H9 (cell line): ENCODE data around the gene MICALL1. TPM values are rescaled to one million over a fixed set of nuclear protein-coding genes. Genes with fewer than 3 reads are reported as not detected.

Experiments used
- DNase-seq: peaks from one replicate; pipeline ENCODE4 v3.0.0-alpha.2; 2017
- H2AFZ ChIP-seq: one replicate; pipeline ENCODE4 v1.6.1; 2013; ENCODE audit warnings: mild to moderate bottlenecking, low read length, control low read depth, moderate library complexity
- H2AK5ac ChIP-seq: 2 replicates; pipeline ENCODE4 v1.6.1; 2013; ENCODE audit warnings: low read length, control low read depth, mixed read lengths; ENCODE audit not compliant: insufficient read length
- H2BK120ac ChIP-seq: one replicate; pipeline ENCODE4 v1.6.1; 2013; ENCODE audit warnings: low read depth, mild to moderate bottlenecking, low read length, control low read depth, inconsistent platforms; ENCODE audit not compliant: poor library complexity, severe bottlenecking
- H2BK12ac ChIP-seq: 2 replicates; pipeline ENCODE4 v1.6.1; 2013; ENCODE audit warnings: low read length, control low read depth, mixed read lengths, low read depth; ENCODE audit not compliant: insufficient read length
- H2BK15ac ChIP-seq: 2 replicates; pipeline ENCODE4 v1.6.1; 2013; ENCODE audit warnings: low read depth, low read length, control low read depth
- H2BK20ac ChIP-seq: one replicate; pipeline ENCODE4 v1.6.1; 2013; ENCODE audit warnings: low read depth, mild to moderate bottlenecking, low read length, control low read depth, inconsistent platforms; ENCODE audit not compliant: poor library complexity, severe bottlenecking
- H2BK5ac ChIP-seq: 2 replicates; pipeline ENCODE4 v1.6.1; 2013; ENCODE audit warnings: low read length, control low read depth, mixed read lengths; ENCODE audit not compliant: insufficient read length
- H3K14ac ChIP-seq: 2 replicates; pipeline ENCODE4 v1.6.1; 2013; ENCODE audit warnings: low read length, control low read depth; ENCODE audit not compliant: insufficient read depth
- H3K18ac ChIP-seq: 2 replicates; pipeline ENCODE4 v1.6.1; 2013; ENCODE audit warnings: low read depth, mild to moderate bottlenecking, mixed read lengths, low read length, control low read depth; ENCODE audit not compliant: insufficient read length
- H3K23ac ChIP-seq: 2 replicates; pipeline ENCODE4 v1.6.1; 2013; ENCODE audit warnings: low read length, control low read depth, mixed read lengths, low read depth; ENCODE audit not compliant: insufficient read length
- H3K23me2 ChIP-seq: 2 replicates; pipeline ENCODE4 v1.6.1; 2013; ENCODE audit warnings: low read depth, mild to moderate bottlenecking, mixed read lengths, low read length, control low read depth; ENCODE audit not compliant: insufficient read length, poor library complexity, severe bottlenecking
- H3K27ac ChIP-seq: 2 replicates; pipeline ENCODE4 v1.5.1; 2013; ENCODE audit warnings: low read length, control low read depth, mixed read lengths, low read depth; ENCODE audit not compliant: insufficient read length
- H3K27me3 ChIP-seq: 2 replicates; pipeline ENCODE4 v1.6.1; 2013; ENCODE audit warnings: low read length, control low read depth, inconsistent platforms; ENCODE audit not compliant: insufficient read depth
- H3K4ac ChIP-seq: 2 replicates; pipeline ENCODE4 v1.6.1; 2013; ENCODE audit warnings: low read depth, mild to moderate bottlenecking, control low read depth, inconsistent platforms, low read length, moderate library complexity
- H3K4me1 ChIP-seq: 2 replicates; pipeline ENCODE4 v1.6.1; 2013; ENCODE audit warnings: low read length, control low read depth, inconsistent platforms; ENCODE audit not compliant: insufficient read depth
- H3K4me2 ChIP-seq: 2 replicates; pipeline ENCODE4 v1.6.1; 2013; ENCODE audit warnings: low read length, control low read depth, mixed read lengths; ENCODE audit not compliant: insufficient read length, insufficient read depth
- H3K56ac ChIP-seq: 2 replicates; pipeline ENCODE4 v1.6.1; 2013; ENCODE audit warnings: low read depth, mild to moderate bottlenecking, mixed read lengths, low read length, control low read depth; ENCODE audit not compliant: insufficient read length
- H3K79me1 ChIP-seq: 2 replicates; pipeline ENCODE4 v1.6.1; 2013; ENCODE audit warnings: low read depth, mild to moderate bottlenecking, moderate library complexity, low read length, control low read depth, inconsistent platforms; ENCODE audit not compliant: insufficient read depth, poor library complexity, severe bottlenecking
- H3K79me2 ChIP-seq: 2 replicates; pipeline ENCODE4 v1.6.1; 2013; ENCODE audit warnings: low read length, control low read depth, inconsistent platforms; ENCODE audit not compliant: insufficient read depth
- H3K9ac ChIP-seq: 2 replicates; pipeline ENCODE4 v1.6.1; 2013; ENCODE audit warnings: low read length, control low read depth, mixed read lengths; ENCODE audit not compliant: insufficient read length; ENCODE audit errors: extremely low read depth
- H3K9me3 ChIP-seq: one replicate; pipeline ENCODE4 v1.6.1; 2013; ENCODE audit warnings: low read depth, low read length, inconsistent platforms; ENCODE audit not compliant: control insufficient read depth
- H3T11ph ChIP-seq: one replicate; pipeline ENCODE4 v1.6.1; 2013; ENCODE audit warnings: mild to moderate bottlenecking, low read length, control low read depth, inconsistent platforms
- H4K20me1 ChIP-seq: one replicate; pipeline ENCODE4 v1.6.1; 2013; ENCODE audit not compliant: control insufficient read depth, insufficient read length, insufficient read depth
- H4K5ac ChIP-seq: 2 replicates; pipeline ENCODE4 v1.6.1; 2013; ENCODE audit warnings: low read depth, mild to moderate bottlenecking, mixed read lengths, low read length, control low read depth; ENCODE audit not compliant: insufficient read length
- H4K8ac ChIP-seq: replicated peaks from 2 replicates; pipeline ENCODE4 v1.6.1; 2013; ENCODE audit warnings: low read length, control low read depth, mixed read lengths, low read depth; ENCODE audit not compliant: insufficient read length
- H4K91ac ChIP-seq: 2 replicates; pipeline ENCODE4 v1.6.1; 2013; ENCODE audit warnings: low read depth, mild to moderate bottlenecking, moderate library complexity, mixed read lengths, low read length, control low read depth; ENCODE audit not compliant: insufficient read length
- H3K27ac Mint-ChIP-seq, 3 experiments: 2 replicates in 2 of 3; 3 replicates in 1 of 3; pipeline ENCODE4 v1.8.0; 2020 to 2021; ENCODE audit warnings: mixed read lengths in 3 of 3, mild to moderate bottlenecking in 1 of 3, moderate library complexity in 1 of 3
- H3K27me3 Mint-ChIP-seq: 2 replicates; pipeline ENCODE4 v1.8.0; 2021; ENCODE audit warnings: low read depth, mild to moderate bottlenecking, moderate library complexity, mixed read lengths
- H3K36me3 Mint-ChIP-seq, 3 experiments: 2 replicates in 2 of 3; 3 replicates in 1 of 3; pipeline ENCODE4 v1.8.0; 2020 to 2021; ENCODE audit warnings: low read depth in 3 of 3, mixed read lengths in 3 of 3; ENCODE audit not compliant: insufficient read depth in 1 of 3
- H3K4me1 Mint-ChIP-seq, 2 experiments: 2 replicates each; pipeline ENCODE4 v1.8.0; 2020; ENCODE audit warnings: mixed read lengths in 2 of 2
- H3K4me3 Mint-ChIP-seq, 2 experiments: 2 replicates in 1 of 2; 3 replicates in 1 of 2; pipeline ENCODE4 v1.8.0; 2020 to 2021; ENCODE audit warnings: mild to moderate bottlenecking in 2 of 2, mixed read lengths in 2 of 2, moderate library complexity in 1 of 2
- H3K9me3 Mint-ChIP-seq, 2 experiments: 2 replicates in 1 of 2; 3 replicates in 1 of 2; pipeline ENCODE4 v1.8.0; 2020; ENCODE audit warnings: mild to moderate bottlenecking in 2 of 2, mixed read lengths in 2 of 2, moderate library complexity in 1 of 2
- CTCF ChIP-seq: fragments of 200-600 bp; sonication (generic); conservative IDR thresholded peaks from 3 replicates; pipeline ENCODE4 v1.8.0; 2021; ENCODE audit warnings: antibody characterized with exemption, mild to moderate bottlenecking
- WGBS: extraction: QIAGEN DNeasy Blood & Tissue Kit; methylation state at CpG from one replicate; pipeline ENCODE4 v1.1.7; 2013; ENCODE audit warnings: missing lambda C conversion rate, low lambda C conversion rate, mixed read lengths; ENCODE audit not compliant: insufficient read length; ENCODE audit errors: extremely low coverage; 5-methylcytosine and 5-hydroxymethylcytosine counted together
- total RNA-seq: library from RNA; stranded (reverse); gene quantifications from 2 replicates; pipeline ENCODE4 v1.2.1, GENCODE V29; 2021

Gene MICALL1
- total RNA-seq, 1 experiment from 2014 or later, result 33.3 TPM

- Mint-ChIP-seq H3K27ac (no peak overlapping the region), H3K9me3 (no peaks in the 10 kb centered on the region), H3K4me3 (no peak overlapping the region), H3K36me3 (peaks cover 46 to 79% (median 64%) of the 10 kb centered on the region in 3 experiments), H3K4me1 (peaks cover 4 to 5% of the 10 kb centered on the region in 2 experiments; a peak in 2 of 4 replicates), H3K27me3 (no peaks in the 10 kb centered on the region)
- H3K79me1 ChIP-seq, result no peaks in the 10 kb centered on the region
- H4K91ac ChIP-seq, result no peak overlapping the region
- no peak overlapping the region for H2BK15ac ChIP-seq
- H3K4me2 ChIP-seq, result no peak overlapping the region
- H4K8ac ChIP-seq, result no peak overlapping the region
- no peak overlapping the region for H3K56ac ChIP-seq
- H3K4me1 ChIP-seq, result no peaks in the 10 kb centered on the region
- H2BK12ac ChIP-seq, result no peak overlapping the region
- no peaks in the 10 kb centered on the region for H3K23me2 ChIP-seq
- H4K20me1 ChIP-seq, result no peaks in the 10 kb centered on the region
- H2BK5ac ChIP-seq, result no peak overlapping the region
- no peaks in the 10 kb centered on the region for H3K9me3 ChIP-seq
- H3K18ac ChIP-seq, result no peak overlapping the region
- H3K9ac ChIP-seq, result no peak overlapping the region
- no peak for DNase-seq
- no peak overlapping the region for H2BK20ac ChIP-seq
- no peak overlapping the region for H4K5ac ChIP-seq
- no peak overlapping the region for H2BK120ac ChIP-seq
- no peak overlapping the region for H2AK5ac ChIP-seq
- no CpG with 5 or more reads among the region's 4 CpGs for WGBS
- no peak overlapping the region for H3K27ac ChIP-seq
- H3T11ph ChIP-seq, result no peak overlapping the region
- H3K14ac ChIP-seq, result no peak overlapping the region
- H3K79me2 ChIP-seq, result no peaks in the 10 kb centered on the region
- H2AFZ ChIP-seq, result no peak overlapping the region
- H3K23ac ChIP-seq, result no peak overlapping the region
- H3K4ac ChIP-seq, result no peak overlapping the region
- TF ChIP-seq CTCF, result no peak
- H3K27me3 ChIP-seq, result no peaks in the 10 kb centered on the region
These were observed 55.0 kb downstream of the MICALL1 start for GRCh38 chr22:37961062-37961461.
